Neural cell (in vitro differentiated cells): ENCODE results near the gene LRRC74B. TPM values are rescaled to one million over a fixed set of nuclear protein-coding genes. Genes with fewer than 3 reads are reported as not detected.

Experiments used
- H2AFZ ChIP-seq: fragments of 200-600, 300-800 bp; sonication (generic), shearing (Covaris generic); 2 replicates; pipeline ENCODE4 v1.6.0; 2014; ENCODE audit warnings: low read depth, mild to moderate bottlenecking, antibody characterized with exemption, low read length, moderate library complexity
- H3F3A ChIP-seq: fragments of 200-600 bp; shearing (Covaris generic); 2 replicates; pipeline ENCODE4 v1.6.1; 2016; ENCODE audit warnings: mild to moderate bottlenecking, moderate library complexity, mixed read lengths, antibody characterized with exemption, low read length; ENCODE audit not compliant: insufficient read depth, poor library complexity, severe bottlenecking
- H3K27ac ChIP-seq: fragments of 200-600, 300-800 bp; sonication (generic), shearing (Covaris generic); 2 replicates; pipeline ENCODE4 v1.5.1; 2014; ENCODE audit warnings: mild to moderate bottlenecking, low read length, moderate library complexity
- H3K27me3 ChIP-seq: fragments of 300-800, 200-600 bp; sonication (generic), shearing (Covaris generic); 2 replicates; pipeline ENCODE4 v1.6.0; 2014; ENCODE audit warnings: mild to moderate bottlenecking, low read depth, low read length, moderate library complexity; ENCODE audit not compliant: insufficient read depth
- H3K36me3 ChIP-seq: fragments of 300-800, 200-600 bp; sonication (generic), shearing (Covaris generic); 2 replicates; pipeline ENCODE4 v1.5.1; 2014; ENCODE audit warnings: mild to moderate bottlenecking, antibody characterized with exemption, low read length, moderate library complexity; ENCODE audit not compliant: insufficient read depth
- H3K4me2 ChIP-seq: fragments of 300-800, 200-600 bp; sonication (generic), shearing (Covaris generic); 2 replicates; pipeline ENCODE4 v1.6.0; 2014; ENCODE audit warnings: mild to moderate bottlenecking, low read length
- H3K4me3 ChIP-seq: fragments of 300-800, 200-600 bp; sonication (generic), shearing (Covaris generic); 2 replicates; pipeline ENCODE4 v1.5.1; 2014; ENCODE audit warnings: mild to moderate bottlenecking, low read length, moderate library complexity
- H3K79me2 ChIP-seq: fragments of 200-600 bp; shearing (Covaris generic); replicated peaks from 2 replicates; pipeline ENCODE4 v1.6.0; 2014; ENCODE audit warnings: mild to moderate bottlenecking, low read length, moderate library complexity; ENCODE audit not compliant: insufficient read depth
- H3K9ac ChIP-seq: fragments of 300-800, 200-600 bp; sonication (generic), shearing (Covaris generic); 2 replicates; pipeline ENCODE4 v1.6.1; 2016; ENCODE audit warnings: mild to moderate bottlenecking, low read length, mixed read lengths
- H3K9me2 ChIP-seq: fragments of 200-600 bp; shearing (Covaris generic); 2 replicates; pipeline ENCODE4 v1.6.1; 2016; ENCODE audit warnings: mild to moderate bottlenecking, low read length, mixed read lengths; ENCODE audit not compliant: insufficient read depth
- H3K9me3 ChIP-seq: fragments of 200-600, 300-800 bp; sonication (generic), shearing (Covaris generic); 2 replicates; pipeline ENCODE4 v1.6.1; 2016; ENCODE audit warnings: mild to moderate bottlenecking, mixed run types, low read length, moderate library complexity, mixed read lengths
- H4K20me1 ChIP-seq: fragments of 200-600 bp; shearing (Covaris generic); 2 replicates; pipeline ENCODE4 v1.6.1; 2016; ENCODE audit warnings: mild to moderate bottlenecking, mixed run types; ENCODE audit not compliant: insufficient read depth
- EP300 ChIP-seq: fragments of 450-650 bp; conservative IDR thresholded peaks from 2 replicates; pipeline ENCODE4 v1.6.1; 2014; ENCODE audit warnings: antibody characterized with exemption, mild to moderate bottlenecking, moderate library complexity; ENCODE audit not compliant: poor library complexity, severe bottlenecking
- EZH2 ChIP-seq: fragments of 200-600, 300-800 bp; shearing (Covaris generic), sonication (generic); IDR thresholded peaks from 2 replicates; pipeline ENCODE4 v1.6.1; 2014; ENCODE audit warnings: antibody characterized with exemption, low read length, borderline replicate concordance, mild to moderate bottlenecking; ENCODE audit not compliant: insufficient read depth, poor library complexity, severe bottlenecking
- MXI1 ChIP-seq: fragments of 450-650 bp; conservative IDR thresholded peaks from 2 replicates; pipeline ENCODE4 v1.6.1; 2014; ENCODE audit warnings: antibody characterized with exemption, mild to moderate bottlenecking; ENCODE audit not compliant: poor library complexity, severe bottlenecking
- POLR2AphosphoS5 ChIP-seq: IDR thresholded peaks from 2 replicates; pipeline ENCODE4 v1.6.1; 2012
- RAD21 ChIP-seq: fragments of 450-650 bp; conservative IDR thresholded peaks from 2 replicates; pipeline ENCODE4 v1.6.1; 2014; ENCODE audit warnings: antibody characterized with exemption, mild to moderate bottlenecking, moderate library complexity
- SMC3 ChIP-seq: fragments of 450-650 bp; conservative IDR thresholded peaks from 2 replicates; pipeline ENCODE4 v1.6.1; 2014; ENCODE audit warnings: antibody characterized with exemption, mild to moderate bottlenecking, moderate library complexity; ENCODE audit not compliant: poor library complexity
- TAF1 ChIP-seq: IDR thresholded peaks from 2 replicates; pipeline ENCODE4 v1.6.1; 2012; ENCODE audit warnings: low read depth
- polyA plus RNA-seq: library from polyadenylated mRNA; depleted of rRNA; stranded (reverse); fragments of >200 nt; gene quantifications from 2 replicates; pipeline ENCODE4 v1.2.3, GENCODE V29; 2014
- TF ChIP-seq, protein P1 (sequence below): fragments of 450-650 bp; IDR thresholded peaks from 2 replicates; pipeline ENCODE4 v1.5.1; 2014; ENCODE audit warnings: antibody characterized with exemption, mild to moderate bottlenecking, moderate library complexity; ENCODE audit not compliant: poor library complexity, severe bottlenecking
- TF ChIP-seq, protein P2 (sequence below): IDR thresholded peaks from 2 replicates; pipeline ENCODE4 v1.6.1; 2012; ENCODE audit warnings: borderline replicate concordance

LRRC74B gene
- polyA plus RNA-seq, 1 donor from 2014 or later: not detected

- no peak overlapping the region for H3K4me2 ChIP-seq
- no peaks in the 10 kb centered on the region for H3F3A ChIP-seq
- H3K9me2 ChIP-seq: no peaks in the 10 kb centered on the region
- H3K27ac ChIP-seq: no peak overlapping the region
- no peaks in the 10 kb centered on the region for H3K27me3 ChIP-seq
- H3K79me2 ChIP-seq: no peaks in the 10 kb centered on the region
- no peaks in the 10 kb centered on the region for H3K9me3 ChIP-seq
- no peak overlapping the region for H3K9ac ChIP-seq
- H3K36me3 ChIP-seq: no peaks in the 10 kb centered on the region
- H3K4me3 ChIP-seq: no peak overlapping the region
- no peaks in the 10 kb centered on the region for H4K20me1 ChIP-seq
- TF ChIP-seq, protein P1, sequence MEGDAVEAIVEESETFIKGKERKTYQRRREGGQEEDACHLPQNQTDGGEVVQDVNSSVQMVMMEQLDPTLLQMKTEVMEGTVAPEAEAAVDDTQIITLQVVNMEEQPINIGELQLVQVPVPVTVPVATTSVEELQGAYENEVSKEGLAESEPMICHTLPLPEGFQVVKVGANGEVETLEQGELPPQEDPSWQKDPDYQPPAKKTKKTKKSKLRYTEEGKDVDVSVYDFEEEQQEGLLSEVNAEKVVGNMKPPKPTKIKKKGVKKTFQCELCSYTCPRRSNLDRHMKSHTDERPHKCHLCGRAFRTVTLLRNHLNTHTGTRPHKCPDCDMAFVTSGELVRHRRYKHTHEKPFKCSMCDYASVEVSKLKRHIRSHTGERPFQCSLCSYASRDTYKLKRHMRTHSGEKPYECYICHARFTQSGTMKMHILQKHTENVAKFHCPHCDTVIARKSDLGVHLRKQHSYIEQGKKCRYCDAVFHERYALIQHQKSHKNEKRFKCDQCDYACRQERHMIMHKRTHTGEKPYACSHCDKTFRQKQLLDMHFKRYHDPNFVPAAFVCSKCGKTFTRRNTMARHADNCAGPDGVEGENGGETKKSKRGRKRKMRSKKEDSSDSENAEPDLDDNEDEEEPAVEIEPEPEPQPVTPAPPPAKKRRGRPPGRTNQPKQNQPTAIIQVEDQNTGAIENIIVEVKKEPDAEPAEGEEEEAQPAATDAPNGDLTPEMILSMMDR: no peak
- TF ChIP-seq EZH2 (no peak), RAD21 (no peak), SMC3 (no peak), TAF1 (no peak), POLR2AphosphoS5 (no peak), EP300 (no peak), MXI1 (no peak)
- TF ChIP-seq, protein P2, sequence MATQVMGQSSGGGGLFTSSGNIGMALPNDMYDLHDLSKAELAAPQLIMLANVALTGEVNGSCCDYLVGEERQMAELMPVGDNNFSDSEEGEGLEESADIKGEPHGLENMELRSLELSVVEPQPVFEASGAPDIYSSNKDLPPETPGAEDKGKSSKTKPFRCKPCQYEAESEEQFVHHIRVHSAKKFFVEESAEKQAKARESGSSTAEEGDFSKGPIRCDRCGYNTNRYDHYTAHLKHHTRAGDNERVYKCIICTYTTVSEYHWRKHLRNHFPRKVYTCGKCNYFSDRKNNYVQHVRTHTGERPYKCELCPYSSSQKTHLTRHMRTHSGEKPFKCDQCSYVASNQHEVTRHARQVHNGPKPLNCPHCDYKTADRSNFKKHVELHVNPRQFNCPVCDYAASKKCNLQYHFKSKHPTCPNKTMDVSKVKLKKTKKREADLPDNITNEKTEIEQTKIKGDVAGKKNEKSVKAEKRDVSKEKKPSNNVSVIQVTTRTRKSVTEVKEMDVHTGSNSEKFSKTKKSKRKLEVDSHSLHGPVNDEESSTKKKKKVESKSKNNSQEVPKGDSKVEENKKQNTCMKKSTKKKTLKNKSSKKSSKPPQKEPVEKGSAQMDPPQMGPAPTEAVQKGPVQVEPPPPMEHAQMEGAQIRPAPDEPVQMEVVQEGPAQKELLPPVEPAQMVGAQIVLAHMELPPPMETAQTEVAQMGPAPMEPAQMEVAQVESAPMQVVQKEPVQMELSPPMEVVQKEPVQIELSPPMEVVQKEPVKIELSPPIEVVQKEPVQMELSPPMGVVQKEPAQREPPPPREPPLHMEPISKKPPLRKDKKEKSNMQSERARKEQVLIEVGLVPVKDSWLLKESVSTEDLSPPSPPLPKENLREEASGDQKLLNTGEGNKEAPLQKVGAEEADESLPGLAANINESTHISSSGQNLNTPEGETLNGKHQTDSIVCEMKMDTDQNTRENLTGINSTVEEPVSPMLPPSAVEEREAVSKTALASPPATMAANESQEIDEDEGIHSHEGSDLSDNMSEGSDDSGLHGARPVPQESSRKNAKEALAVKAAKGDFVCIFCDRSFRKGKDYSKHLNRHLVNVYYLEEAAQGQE: no peak
- no peak overlapping the region for H2AFZ ChIP-seq
These were observed 23.2 kb upstream of the LRRC74B start for GRCh38 chr22:21022507-21022906.

DNA sequence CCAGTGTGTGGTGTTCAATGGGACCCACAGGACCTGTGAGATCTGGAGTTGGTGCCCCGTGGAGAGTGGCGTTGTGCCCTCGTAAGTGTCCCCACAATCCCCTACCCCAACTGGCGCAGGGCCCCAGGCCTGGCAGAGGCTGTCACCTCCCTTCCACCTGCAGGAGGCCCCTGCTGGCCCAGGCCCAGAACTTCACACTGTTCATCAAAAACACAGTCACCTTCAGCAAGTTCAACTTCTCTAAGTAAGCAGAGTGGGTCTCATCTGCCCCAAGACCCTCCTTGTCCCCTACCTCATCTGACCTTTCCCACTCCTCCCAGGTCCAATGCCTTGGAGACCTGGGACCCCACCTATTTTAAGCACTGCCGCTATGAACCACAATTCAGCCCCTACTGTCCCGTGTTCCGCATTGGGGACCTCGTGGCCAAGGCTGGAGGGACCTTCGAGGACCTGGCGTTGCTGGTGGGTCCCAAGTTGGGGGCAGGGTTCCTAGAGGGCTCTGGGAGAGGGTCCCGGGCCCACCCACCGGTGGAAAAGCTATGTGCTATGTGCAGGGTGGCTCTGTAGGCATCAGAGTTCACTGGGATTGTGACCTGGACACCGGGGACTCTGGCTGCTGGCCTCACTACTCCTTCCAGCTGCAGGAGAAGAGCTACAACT lies 22.7 kb upstream of the LRRC74B start:
- Histone ChIP-seq H3K9me3 (no peaks in the 10 kb centered on the region), H2AFZ (no peak overlapping the region)

More for the DNA sequence above, 22.7 kb upstream of the LRRC74B start:
- no peaks in the 10 kb centered on the region for H4K20me1 ChIP-seq
- no peaks in the 10 kb centered on the region for H3K79me2 ChIP-seq
- no peak overlapping the region for H3K9ac ChIP-seq
- no peaks in the 10 kb centered on the region for H3F3A ChIP-seq
- no peak overlapping the region for H3K4me3 ChIP-seq
- H3K27me3 ChIP-seq: no peaks in the 10 kb centered on the region
- no peak overlapping the region for H3K4me2 ChIP-seq
- no peaks in the 10 kb centered on the region for H3K9me2 ChIP-seq
- H3K27ac ChIP-seq: no peak overlapping the region
- TF ChIP-seq EZH2: no peak
- no peaks in the 10 kb centered on the region for H3K36me3 ChIP-seq
